HCT116 (cell line): ENCODE measurements around the gene ZNF135.

Experiments used
- ATF3 ChIP-seq: IDR thresholded peaks from 2 replicates; pipeline ENCODE4 v1.6.1; 2012
- CTCF ChIP-seq, 3 experiments: fragments of 200-600 bp in 1 of 3; sonication (generic) in 1 of 3; IDR thresholded peaks in 2 of 3; conservative IDR thresholded peaks in 1 of 3; 2 replicates each; pipeline ENCODE4 v1.5.1; 2012 to 2017; ENCODE audit warnings: low read depth in 2 of 3, low read length in 2 of 3, antibody characterized with exemption in 1 of 3, borderline replicate concordance in 1 of 3, control low read depth in 1 of 3, mild to moderate bottlenecking in 1 of 3, mixed read lengths in 1 of 3, mixed run types in 1 of 3, moderate library complexity in 1 of 3; ENCODE audit not compliant: insufficient read depth in 1 of 3
- EZH2 ChIP-seq: fragments of 200-600 bp; sonication (generic); IDR thresholded peaks from 2 replicates; pipeline ENCODE4 v1.6.1; 2017; ENCODE audit warnings: antibody characterized with exemption, mixed run types
- JUND ChIP-seq: IDR thresholded peaks from 2 replicates; pipeline ENCODE4 v1.6.1; 2012
- POLR2A ChIP-seq: IDR thresholded peaks from 2 replicates; pipeline ENCODE4 v1.7.0; 2011; ENCODE audit warnings: borderline replicate concordance; ENCODE audit not compliant: insufficient read depth, insufficient read length; ENCODE audit errors: extremely low read depth

- no peak for TF ChIP-seq EZH2
- no peak for TF ChIP-seq CTCF (IDR thresholded peaks at IDR 0.05 in 2 of 3, conservative IDR thresholded peaks at IDR 0.05 in 1 of 3; ENCODE audit: borderline replicate concordance in 1 of 3, insufficient read depth in 1 of 3, low read depth in 2 of 3, low read length in 2 of 3)
- no peak for TF ChIP-seq ATF3
- no peak for TF ChIP-seq JUND
- TF ChIP-seq POLR2A: no peak
Measured at GRCh38 chr19:58010507-58010906, 48.6 kb upstream of the ZNF135 start.
